ENCODE measurements around the gene PSMD2.

GRCh38 chr3:184322731-184323487 lies 23.9 kb downstream of the PSMD2 start:
- TF ChIP-seq, protein P1, sequence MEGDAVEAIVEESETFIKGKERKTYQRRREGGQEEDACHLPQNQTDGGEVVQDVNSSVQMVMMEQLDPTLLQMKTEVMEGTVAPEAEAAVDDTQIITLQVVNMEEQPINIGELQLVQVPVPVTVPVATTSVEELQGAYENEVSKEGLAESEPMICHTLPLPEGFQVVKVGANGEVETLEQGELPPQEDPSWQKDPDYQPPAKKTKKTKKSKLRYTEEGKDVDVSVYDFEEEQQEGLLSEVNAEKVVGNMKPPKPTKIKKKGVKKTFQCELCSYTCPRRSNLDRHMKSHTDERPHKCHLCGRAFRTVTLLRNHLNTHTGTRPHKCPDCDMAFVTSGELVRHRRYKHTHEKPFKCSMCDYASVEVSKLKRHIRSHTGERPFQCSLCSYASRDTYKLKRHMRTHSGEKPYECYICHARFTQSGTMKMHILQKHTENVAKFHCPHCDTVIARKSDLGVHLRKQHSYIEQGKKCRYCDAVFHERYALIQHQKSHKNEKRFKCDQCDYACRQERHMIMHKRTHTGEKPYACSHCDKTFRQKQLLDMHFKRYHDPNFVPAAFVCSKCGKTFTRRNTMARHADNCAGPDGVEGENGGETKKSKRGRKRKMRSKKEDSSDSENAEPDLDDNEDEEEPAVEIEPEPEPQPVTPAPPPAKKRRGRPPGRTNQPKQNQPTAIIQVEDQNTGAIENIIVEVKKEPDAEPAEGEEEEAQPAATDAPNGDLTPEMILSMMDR (IDR thresholded peaks at IDR 0.05): no peak
- no peak for TF ChIP-seq POLR2AphosphoS5 (IDR thresholded peaks at IDR 0.05)
- no peak for TF ChIP-seq POLR2A (IDR thresholded peaks at IDR 0.05)
- no peak for TF ChIP-seq EP300 (IDR thresholded peaks at IDR 0.05; ENCODE audit: low read depth)

Measured in transverse colon (tissue), 4 donors.